ENCODE measurements around the gene KIAA1614. TPM values are rescaled to one million over a fixed set of nuclear protein-coding genes. Genes with fewer than 3 reads are reported as not detected.
A peak's percentile ranks its signal among the peaks of the same experiment; 100 is the strongest.

KIAA1614 gene
- total and polyA plus RNA-seq, 7 experiments from 2014 or later, result 0.03 to 0.31 (median 0.14) TPM; not detected in 1

- Mint-ChIP-seq H3K36me3 (peaks cover 11 to 24% (median 21%) of the 10 kb centered on the region in 5 donors), H3K4me3 (peak overlapping the region in 3 of 10 donors; percentile 16 to 38 (median 21)), H3K27me3 (peaks cover 0 to under 1% (median 0%) of the 10 kb centered on the region in 5 donors), H3K4me1 (peaks cover 0 to 12% (median 4%) of the 10 kb centered on the region in 7 donors), H3K9me3 (peaks cover 0 to 19% (median 7%) of the 10 kb centered on the region in 11 donors), H3K27ac (no peak overlapping the region)
- ChIA-PET CTCF (no interaction called here), POLR2A (no interaction called here)
- intact Hi-C loops (cut with micrococcal nuclease), result loop anchor here (2.0 to 5.0 kb wide), 2 partner anchors 70 to 319 kb away; partner anchors contain the start of genes STX6 (in 1 of the 2) and XPR1 (in 1 of the 2)
- peaks cover 0 to 13% (median 3%) of the 10 kb centered on the region in 3 experiments for H3K9me3 ChIP-seq (ENCODE audit: control insufficient read depth in 2 of 3, low read length in 3 of 3)
- no peaks in the 10 kb centered on the region for H3K27me3 ChIP-seq (ENCODE audit: control insufficient read depth in 2 of 2, insufficient read depth in 2 of 2, low read length in 2 of 2)
- H3K4me3 ChIP-seq (ENCODE audit: low read length), result no peak overlapping the region
- H3K4me1 ChIP-seq (ENCODE audit: control insufficient read depth in 2 of 2, insufficient read depth in 2 of 2, low read length in 2 of 2), result peaks cover 0 to 6% of the 10 kb centered on the region in 2 donors
- DNase-seq (no peak), ATAC-seq (no peak)
- H3K36me3 ChIP-seq (ENCODE audit: control insufficient read depth in 2 of 3, insufficient read depth in 3 of 3, low read length in 3 of 3), result no peaks in the 10 kb centered on the region
- H3K27ac ChIP-seq (ENCODE audit: low read depth, low read length), result no peak overlapping the region
These were observed 39.3 kb downstream of the KIAA1614 start for GRCh38 chr1:180951836-180952656.

GRCh38 chr1:180952657-180953013 lies 39.9 kb downstream of the KIAA1614 start:
- H3K4me1 ChIP-seq (ENCODE audit: control insufficient read depth in 2 of 2, insufficient read depth in 2 of 2, low read length in 2 of 2), result peaks cover 0 to 6% of the 10 kb centered on the region in 2 donors
- POLR2A ChIA-PET, result no interaction called here
- peaks cover 0 to 13% (median 4%) of the 10 kb centered on the region in 11 donors for H3K9me3 Mint-ChIP-seq
- no peak overlapping the region for H3K27ac Mint-ChIP-seq
- H3K36me3 Mint-ChIP-seq, result peaks cover 6 to 18% (median 15%) of the 10 kb centered on the region in 5 donors
- H3K36me3 ChIP-seq (ENCODE audit: control insufficient read depth in 2 of 3, insufficient read depth in 3 of 3, low read length in 3 of 3), result no peaks in the 10 kb centered on the region
- DNase-seq (no peak), ATAC-seq (no peak)
- H3K4me1 Mint-ChIP-seq, result peaks cover 0 to 12% (median 4%) of the 10 kb centered on the region in 7 donors
- peaks cover 0 to 7% (median 0%) of the 10 kb centered on the region in 3 experiments for H3K9me3 ChIP-seq (ENCODE audit: control insufficient read depth in 2 of 3, low read length in 3 of 3)
- intact Hi-C loops (cut with micrococcal nuclease), result loop anchor here (2.0 to 5.0 kb wide), 2 partner anchors 70 to 320 kb away; partner anchors contain the start of genes STX6 (in 1 of the 2) and XPR1 (in 1 of the 2)
- no peaks in the 10 kb centered on the region for H3K27me3 Mint-ChIP-seq
- peak overlapping the region in 1 of 10 donors; percentile 16 for H3K4me3 Mint-ChIP-seq
- CTCF ChIA-PET, result no interaction called here
- H3K4me3 ChIP-seq (ENCODE audit: low read length), result no peak overlapping the region
- H3K27me3 ChIP-seq (ENCODE audit: control insufficient read depth in 2 of 2, insufficient read depth in 2 of 2, low read length in 2 of 2), result no peaks in the 10 kb centered on the region
- H3K27ac ChIP-seq (ENCODE audit: low read depth, low read length), result no peak overlapping the region

GRCh38 chr1:180953291-180954004 lies 40.8 kb downstream of the KIAA1614 start:
- peak; percentile 9 for ATAC-seq
- Histone ChIP-seq H3K36me3 (ENCODE audit: control insufficient read depth in 2 of 3, insufficient read depth in 3 of 3, low read length in 3 of 3) (peaks cover 0 to 3% (median 0%) of the 10 kb centered on the region in 3 experiments), H3K4me3 (ENCODE audit: low read length) (peak overlapping the region; percentile 59), H3K27ac (ENCODE audit: low read depth, low read length) (peak overlapping the region; percentile 65), H3K27me3 (ENCODE audit: control insufficient read depth in 2 of 2, insufficient read depth in 2 of 2, low read length in 2 of 2) (no peaks in the 10 kb centered on the region), H3K4me1 (ENCODE audit: control insufficient read depth in 2 of 2, insufficient read depth in 2 of 2, low read length in 2 of 2) (peaks cover 0 to 6% of the 10 kb centered on the region in 2 donors), H3K9me3 (ENCODE audit: control insufficient read depth in 2 of 3, low read length in 3 of 3) (no peaks in the 10 kb centered on the region)
- Mint-ChIP-seq H3K4me3 (peak overlapping the region; percentile 68 to 87 (median 80)), H3K27me3 (no peaks in the 10 kb centered on the region), H3K36me3 (peaks cover 1 to 14% (median 11%) of the 10 kb centered on the region in 5 donors), H3K9me3 (peaks cover 0 to 5% (median 0%) of the 10 kb centered on the region in 11 donors), H3K4me1 (peaks cover 0 to 12% (median 4%) of the 10 kb centered on the region in 7 donors), H3K27ac (peak overlapping the region in 4 of 9 donors; percentile 47 to 82 (median 73))
- intact Hi-C loops (cut with micrococcal nuclease), result loop anchor here (2.0 to 5.0 kb wide), 3 partner anchors 69 to 321 kb away; partner anchors contain the start of genes STX6 (in 2 of the 2) and XPR1 (in 1 of the 2)
- DNase-seq, result peak in 2 of 9 donors; percentile 6 to 15
- ChIA-PET CTCF (no interaction called here), POLR2A (no interaction called here)

GRCh38 chr1:180954005-180954800 lies 41.5 kb downstream of the KIAA1614 start:
- Histone ChIP-seq H3K4me3 (ENCODE audit: low read length) (peak overlapping the region; percentile 59), H3K4me1 (ENCODE audit: control insufficient read depth in 2 of 2, insufficient read depth in 2 of 2, low read length in 2 of 2) (peaks cover 0 to 6% of the 10 kb centered on the region in 2 donors), H3K9me3 (ENCODE audit: control insufficient read depth in 2 of 3, low read length in 3 of 3) (no peaks in the 10 kb centered on the region), H3K27me3 (ENCODE audit: control insufficient read depth in 2 of 2, insufficient read depth in 2 of 2, low read length in 2 of 2) (no peaks in the 10 kb centered on the region), H3K27ac (ENCODE audit: low read depth, low read length) (peak overlapping the region; percentile 65), H3K36me3 (ENCODE audit: control insufficient read depth in 2 of 3, insufficient read depth in 3 of 3, low read length in 3 of 3) (peaks cover 0 to 3% (median 0%) of the 10 kb centered on the region in 3 experiments)
- H3K4me1 Mint-ChIP-seq, result peaks cover 0 to 12% (median 4%) of the 10 kb centered on the region in 7 donors
- peak overlapping the region in 3 of 9 donors; percentile 17 to 72 (median 72) for H3K27ac Mint-ChIP-seq
- H3K9me3 Mint-ChIP-seq, result peaks cover 0 to 2% (median 0%) of the 10 kb centered on the region in 11 donors
- peak overlapping the region; percentile 67 to 83 (median 80) for H3K4me3 Mint-ChIP-seq
- intact Hi-C loops (cut with micrococcal nuclease), result loop anchor here (2.0 to 5.0 kb wide), 2 partner anchors 68 to 69 kb away; partner anchors contain the start of gene STX6 (in 2 of the 2)
- ChIA-PET POLR2A (no interaction called here), CTCF (interaction anchor here (0.7 kb wide), 1 partner anchor 707 kb away, joined by 3 read pairs; no protein-coding TSS in a partner anchor)
- peak; percentile 32 to 79 (median 61) for DNase-seq
- peak; percentile 91 for ATAC-seq
- peaks cover 0 to 15% (median 12%) of the 10 kb centered on the region in 5 donors for H3K36me3 Mint-ChIP-seq
- H3K27me3 Mint-ChIP-seq, result no peaks in the 10 kb centered on the region

- H3K4me1 Mint-ChIP-seq, result peaks cover 0 to 12% (median 4%) of the 10 kb centered on the region in 7 donors
- Histone ChIP-seq H3K4me3 (ENCODE audit: low read length) (no peak overlapping the region), H3K27ac (ENCODE audit: low read depth, low read length) (peak overlapping the region; percentile 65), H3K9me3 (ENCODE audit: control insufficient read depth in 2 of 3, low read length in 3 of 3) (no peaks in the 10 kb centered on the region), H3K4me1 (ENCODE audit: control insufficient read depth in 2 of 2, insufficient read depth in 2 of 2, low read length in 2 of 2) (peaks cover 0 to 6% of the 10 kb centered on the region in 2 donors), H3K27me3 (ENCODE audit: control insufficient read depth in 2 of 2, insufficient read depth in 2 of 2, low read length in 2 of 2) (no peaks in the 10 kb centered on the region), H3K36me3 (ENCODE audit: control insufficient read depth in 2 of 3, insufficient read depth in 3 of 3, low read length in 3 of 3) (peaks cover 0 to 3% (median 0%) of the 10 kb centered on the region in 3 experiments)
- intact Hi-C loops (cut with micrococcal nuclease), result loop anchor here (2.0 to 5.0 kb wide), 2 partner anchors 68 kb away; partner anchors contain the start of gene STX6 (in 2 of the 2)
- ChIA-PET CTCF (interaction anchor here (0.7 kb wide), 1 partner anchor 708 kb away, joined by 3 read pairs; no protein-coding TSS in a partner anchor), POLR2A (no interaction called here)
- H3K36me3 Mint-ChIP-seq, result peaks cover 0 to 15% (median 11%) of the 10 kb centered on the region in 5 donors
- DNase-seq, result no peak
- H3K27ac Mint-ChIP-seq, result peak overlapping the region in 3 of 9 donors; percentile 7 to 72 (median 72)
- peaks cover 0 to 2% (median 0%) of the 10 kb centered on the region in 11 donors for H3K9me3 Mint-ChIP-seq
- H3K4me3 Mint-ChIP-seq, result peak overlapping the region in 9 of 10 donors; percentile 33 to 83 (median 80)
- no peak for ATAC-seq
- no peaks in the 10 kb centered on the region for H3K27me3 Mint-ChIP-seq
These were observed 42.1 kb downstream of the KIAA1614 start for GRCh38 chr1:180954801-180955165.

Measured in naive thymus-derived CD4-positive, alpha-beta T cell (primary cell).